Thyroid gland (tissue), 4 donors: ENCODE data around the gene ATP6V0B.

ENCODE experiments used
- CTCF ChIP-seq, 6 experiments: fragments of 200-600 bp in 3 of 6; fragments of 450-650 bp in 3 of 6; sonication (generic) in 3 of 6; IDR thresholded peaks; one replicate each; pipeline ENCODE4 v1.5.1; 2016 to 2019; ENCODE audit warnings: antibody characterized with exemption in 6 of 6, mild to moderate bottlenecking in 2 of 6, inconsistent platforms in 1 of 6, moderate library complexity in 1 of 6
- POLR2A ChIP-seq, 2 donors: fragments of 450-650 bp; IDR thresholded peaks; one replicate each; pipeline ENCODE4 v1.6.1; 2017; ENCODE audit warnings: antibody characterized with exemption in 2 of 2, mild to moderate bottlenecking in 2 of 2, moderate library complexity in 1 of 2

GRCh38 chr1:44016890-44017400 is 42.2 kb downstream of the ATP6V0B start:
- TF ChIP-seq CTCF (IDR thresholded peaks at IDR 0.05) = no peak
- no peak for TF ChIP-seq POLR2A (IDR thresholded peaks at IDR 0.05)
